ENCODE measurements around the gene CD22. TPM values are rescaled to one million over a fixed set of nuclear protein-coding genes. Genes with fewer than 3 reads are reported as not detected.

Gene CD22
- total RNA-seq, 4 donors from 2014 or later: 0.91 to 4.2 TPM; not detected in 2

GRCh38 chr19:35308910-35309309 lies 20.1 kb upstream of the CD22 start:
- WGBS, 2 donors: 75 to 88% methylated on average over 7 of the region's 7 CpGs
- H3K4me3 ChIP-seq (ENCODE audit: low read depth, poor library complexity, severe bottlenecking): no peak overlapping the region
- no peak for DNase-seq (ENCODE audit: low spot score in 2 of 2)
- TF ChIP-seq CTCF (IDR thresholded peaks at IDR 0.05) (no peak), POLR2A (IDR thresholded peaks at IDR 0.05) (no peak)
- intact Hi-C loops (cut with DNase I; ENCODE audit: low total_unique reads): no loop called here

GRCh38 chr19:35309481-35310279 lies 19.3 kb upstream of the CD22 start:
- H3K4me3 ChIP-seq (ENCODE audit: low read depth, poor library complexity, severe bottlenecking): no peak overlapping the region
- intact Hi-C loops (cut with DNase I; ENCODE audit: low total_unique reads): no loop called here
- TF ChIP-seq CTCF (IDR thresholded peaks at IDR 0.05): no peak
- no peak for TF ChIP-seq POLR2A (IDR thresholded peaks at IDR 0.05)
- DNase-seq (ENCODE audit: low spot score in 2 of 2): no peak
- WGBS, 2 donors: 81 to 90% methylated on average over 40 to 47 of the region's 47 CpGs

GRCh38 chr19:35310331-35310730 lies 18.7 kb upstream of the CD22 start:
- no peak overlapping the region for H3K4me3 ChIP-seq (ENCODE audit: low read depth, poor library complexity, severe bottlenecking)
- TF ChIP-seq POLR2A (IDR thresholded peaks at IDR 0.05) (no peak), CTCF (IDR thresholded peaks at IDR 0.05) (no peak)
- intact Hi-C loops (cut with DNase I; ENCODE audit: low total_unique reads): no loop called here
- 79 to 82% methylated on average over 12 of the region's 12 CpGs for WGBS, 2 donors
- DNase-seq (ENCODE audit: low spot score in 2 of 2): no peak

- intact Hi-C loops (cut with DNase I; ENCODE audit: low total_unique reads): no loop called here
- DNase-seq (ENCODE audit: low spot score in 2 of 2): no peak
- 87 to 93% methylated on average over 10 of the region's 10 CpGs for WGBS, 2 donors
- TF ChIP-seq CTCF (IDR thresholded peaks at IDR 0.05) (no peak), POLR2A (IDR thresholded peaks at IDR 0.05) (no peak)
- no peak overlapping the region for H3K4me3 ChIP-seq (ENCODE audit: low read depth, poor library complexity, severe bottlenecking)
These were observed 18.0 kb upstream of the CD22 start for GRCh38 chr19:35310811-35311465.

- 86 to 93% methylated on average over 18 of the region's 21 CpGs for WGBS, 2 donors
- no peak overlapping the region for H3K4me3 ChIP-seq (ENCODE audit: low read depth, poor library complexity, severe bottlenecking)
- TF ChIP-seq CTCF (IDR thresholded peaks at IDR 0.05) (no peak), POLR2A (IDR thresholded peaks at IDR 0.05) (no peak)
- intact Hi-C loops (cut with DNase I; ENCODE audit: low total_unique reads): no loop called here
- DNase-seq (ENCODE audit: low spot score in 2 of 2): no peak
These were observed 16.9 kb upstream of the CD22 start for GRCh38 chr19:35311901-35312665.
